MCF 10A (cell line): ENCODE measurements around the gene NTMT1. TPM values are rescaled to one million over a fixed set of nuclear protein-coding genes. Genes with fewer than 3 reads are reported as not detected.

Source experiments
- Bru-seq: library from RNA; stranded (reverse); fragments of 400-500 nt; gene quantifications from one replicate; lab custom pipeline; 2021; lab: Mats Ljungman, UMichigan
- BruChase-seq, 2 experiments: library from RNA; stranded (reverse); fragments of 400-500 nt; gene quantifications; one replicate each; lab custom pipeline; 2021; lab: Mats Ljungman, UMichigan
- BruUV-seq: library from RNA; stranded (reverse); fragments of 400-500 nt; replicated peaks from 2 replicates; lab custom pipeline; 2021; lab: Mats Ljungman, UMichigan
- CTCF ChIA-PET: fragments of 300-600 bp; sonication (Branson Sonifier 250); formaldehyde crosslinking; extraction: SDS; loops from one replicate; lab custom pipeline; 2021; ENCODE audit warnings: antibody characterized with exemption, inconsistent platforms; lab: Yijun Ruan, JAX
- POLR2A ChIA-PET: fragments of 300-600, 350-650 bp; sonication (Branson Sonifier 250); formaldehyde crosslinking; extraction: SDS; loops from one replicate; lab custom pipeline; 2020; ENCODE audit warnings: antibody characterized with exemption, inconsistent platforms; lab: Yijun Ruan, JAX
- DNase-seq: peaks from one replicate; pipeline ENCODE4 v3.0.0-alpha.2; 2018; ENCODE audit not compliant: unreplicated experiment
- H3K27ac Mint-ChIP-seq: one replicate; pipeline ENCODE4 v1.8.0; 2022; ENCODE audit warnings: mild to moderate bottlenecking, low read depth, mixed read lengths; ENCODE audit not compliant: unreplicated experiment
- H3K27me3 Mint-ChIP-seq: one replicate; pipeline ENCODE4 v1.8.0; 2022; ENCODE audit warnings: mixed read lengths; ENCODE audit not compliant: insufficient read depth, unreplicated experiment
- H3K36me3 Mint-ChIP-seq: one replicate; pipeline ENCODE4 v1.8.0; 2022; ENCODE audit warnings: mild to moderate bottlenecking, moderate library complexity, mixed read lengths; ENCODE audit not compliant: insufficient read depth, unreplicated experiment
- H3K4me1 Mint-ChIP-seq: one replicate; pipeline ENCODE4 v1.8.0; 2022; ENCODE audit warnings: mixed read lengths; ENCODE audit not compliant: insufficient read depth, unreplicated experiment
- H3K4me3 Mint-ChIP-seq: one replicate; pipeline ENCODE4 v1.8.0; 2022; ENCODE audit warnings: mild to moderate bottlenecking, moderate library complexity, mixed read lengths; ENCODE audit not compliant: unreplicated experiment
- H3K9me3 Mint-ChIP-seq: one replicate; pipeline ENCODE4 v1.8.0; 2022; ENCODE audit warnings: mixed read lengths; ENCODE audit not compliant: unreplicated experiment
- intact Hi-C: fragments of 100-400 bp; cut with micrococcal nuclease; formaldehyde crosslinking; loops from 2 replicates; pipeline ENCODE4 v1.14.1; 2022
- long read RNA-seq: library from polyadenylated mRNA; stranded (forward); transcript quantifications from one replicate; pipeline ENCODE4 v2.0.0, GENCODE V29; 2022
- total RNA-seq: library from RNA; stranded (reverse); gene quantifications from 2 replicates; pipeline ENCODE4 v1.2.3, GENCODE V29; 2022
- TF ChIP-seq, protein P1 (sequence below): fragments of 200-600 bp; IDR thresholded peaks from one replicate; pipeline ENCODE4 v1.8.0; 2022; ENCODE audit warnings: antibody characterized with exemption, mild to moderate bottlenecking; ENCODE audit not compliant: unreplicated experiment

NTMT1 gene, protein sequence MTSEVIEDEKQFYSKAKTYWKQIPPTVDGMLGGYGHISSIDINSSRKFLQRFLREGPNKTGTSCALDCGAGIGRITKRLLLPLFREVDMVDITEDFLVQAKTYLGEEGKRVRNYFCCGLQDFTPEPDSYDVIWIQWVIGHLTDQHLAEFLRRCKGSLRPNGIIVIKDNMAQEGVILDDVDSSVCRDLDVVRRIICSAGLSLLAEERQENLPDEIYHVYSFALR
- total RNA-seq (32.9 and 49.2 TPM in 2 replicates), Bru-seq, nascent RNA (percentile 57 among the genes with signal in this experiment), BruChase-seq, experiment 1, labeled RNA remaining after a 6-hour chase (percentile 43 among the genes with signal in this experiment), BruChase-seq, experiment 2, labeled RNA remaining after a 2-hour chase (percentile 44 among the genes with signal in this experiment)
- long read RNA-seq, transcript NTMT1-202 (4 exons, 741 nt), result minor isoform, 24 of 135 reads
- long read RNA-seq, transcript NTMT1-203 (4 exons, 1,315 nt), result major isoform, 68 of 135 reads
- long read RNA-seq, transcript NTMT1-206 (4 exons, 576 nt), result minor isoform, 21 of 135 reads
- long read RNA-seq, partial matches to known transcripts, result 9 of 135 reads
- long read RNA-seq, other reads (novel, unspliced or antisense), result 10 of 135 reads

- TSS peak; percentile 52 for BruUV-seq
- DNase-seq, result peak; percentile 82
- Mint-ChIP-seq H3K36me3 (peaks cover 10% of the 10 kb centered on the region), H3K27me3 (no peaks in the 10 kb centered on the region), H3K4me1 (peaks cover 33% of the 10 kb centered on the region), H3K27ac (peak within 1 kb of the TSS; percentile 72), H3K4me3 (peak within 1 kb of the TSS; percentile 92), H3K9me3 (no peaks in the 10 kb centered on the region)
- TF ChIP-seq, protein P1, sequence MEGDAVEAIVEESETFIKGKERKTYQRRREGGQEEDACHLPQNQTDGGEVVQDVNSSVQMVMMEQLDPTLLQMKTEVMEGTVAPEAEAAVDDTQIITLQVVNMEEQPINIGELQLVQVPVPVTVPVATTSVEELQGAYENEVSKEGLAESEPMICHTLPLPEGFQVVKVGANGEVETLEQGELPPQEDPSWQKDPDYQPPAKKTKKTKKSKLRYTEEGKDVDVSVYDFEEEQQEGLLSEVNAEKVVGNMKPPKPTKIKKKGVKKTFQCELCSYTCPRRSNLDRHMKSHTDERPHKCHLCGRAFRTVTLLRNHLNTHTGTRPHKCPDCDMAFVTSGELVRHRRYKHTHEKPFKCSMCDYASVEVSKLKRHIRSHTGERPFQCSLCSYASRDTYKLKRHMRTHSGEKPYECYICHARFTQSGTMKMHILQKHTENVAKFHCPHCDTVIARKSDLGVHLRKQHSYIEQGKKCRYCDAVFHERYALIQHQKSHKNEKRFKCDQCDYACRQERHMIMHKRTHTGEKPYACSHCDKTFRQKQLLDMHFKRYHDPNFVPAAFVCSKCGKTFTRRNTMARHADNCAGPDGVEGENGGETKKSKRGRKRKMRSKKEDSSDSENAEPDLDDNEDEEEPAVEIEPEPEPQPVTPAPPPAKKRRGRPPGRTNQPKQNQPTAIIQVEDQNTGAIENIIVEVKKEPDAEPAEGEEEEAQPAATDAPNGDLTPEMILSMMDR, result no peak
- ChIA-PET POLR2A (interaction anchor here (0.7 to 7.2 kb wide), 18 partner anchors 9 to 1761 kb away, joined by 3 to 65 read pairs (median 6); partner anchors contain the start of genes ASB6, IER5L, PTGES and PTPA), CTCF (interaction anchor here (0.6 to 7.7 kb wide), 5 partner anchors 13 to 963 kb away, joined by 6 to 96 read pairs (median 30); no protein-coding TSS in a partner anchor)
- intact Hi-C loops, result loop anchor here (10.0 kb wide), 1 partner anchor 1071 kb away; the partner anchor contains the start of gene SPTAN1
Observed at GRCh38 chr9:129626079-129626624, at the start of gene NTMT1. Gene NTMT1, plus strand, starts transcription at chr9:129626163. Its CDS starts 6,541 bp downstream, at chr9:129632704.

- ChIA-PET CTCF (interaction anchor here (0.5 kb wide), 1 partner anchor 194 kb away, joined by 3 read pairs; no protein-coding TSS in a partner anchor), POLR2A (no interaction called here)
- no peak for DNase-seq
- intact Hi-C loops, result no loop called here
- Mint-ChIP-seq H3K36me3 (no peaks in the 10 kb centered on the region), H3K27me3 (peaks cover 11% of the 10 kb centered on the region), H3K9me3 (peaks cover 7% of the 10 kb centered on the region), H3K27ac (no peak overlapping the region), H3K4me3 (no peak overlapping the region), H3K4me1 (no peaks in the 10 kb centered on the region)
- TF ChIP-seq, protein P1, result no peak
- no TSS peak for BruUV-seq
Observed at GRCh38 chr9:129576546-129577543, 49.1 kb upstream of the NTMT1 start.

GRCh38 chr9:129579294-129579693, 46.7 kb upstream of the NTMT1 start:
- peaks cover 7% of the 10 kb centered on the region for H3K9me3 Mint-ChIP-seq
- no peak overlapping the region for H3K27ac Mint-ChIP-seq
- intact Hi-C loops, result no loop called here
- DNase-seq, result no peak
- no peaks in the 10 kb centered on the region for H3K36me3 Mint-ChIP-seq
- TF ChIP-seq, protein P1, result no peak
- peaks cover 4% of the 10 kb centered on the region for H3K4me1 Mint-ChIP-seq
- no TSS peak for BruUV-seq
- POLR2A ChIA-PET, result interaction anchor here (0.8 kb wide), 1 partner anchor 403 kb away, joined by 4 read pairs; no protein-coding TSS in a partner anchor
- H3K4me3 Mint-ChIP-seq, result no peak overlapping the region
- CTCF ChIA-PET, result interaction anchor here (0.5 kb wide), 1 partner anchor 44 kb away, joined by 4 read pairs; no protein-coding TSS in a partner anchor
- peaks cover 11% of the 10 kb centered on the region for H3K27me3 Mint-ChIP-seq
